ENCODE results near the gene TXNDC17. TPM values are rescaled to one million over a fixed set of nuclear protein-coding genes. Genes with fewer than 3 reads are reported as not detected.
"Not testable (repeated sequence)": the region's sequence is repeated elsewhere in the genome, so short reads cannot be mapped to it uniquely, and the experiment has no call there.

TXNDC17 gene
- total RNA-seq, 1 donor from 2014 or later: 59.2 TPM

- not testable (repeated sequence) for DNase-seq (ENCODE audit: low spot score); ATAC-seq
Observed at GRCh38 chr17:6658411-6658810, 17.6 kb downstream of the TXNDC17 start.

- DNase-seq (ENCODE audit: low spot score) (no peak), ATAC-seq (no peak)
Observed at GRCh38 chr17:6660101-6660500, 19.2 kb downstream of the TXNDC17 start.

DNA sequence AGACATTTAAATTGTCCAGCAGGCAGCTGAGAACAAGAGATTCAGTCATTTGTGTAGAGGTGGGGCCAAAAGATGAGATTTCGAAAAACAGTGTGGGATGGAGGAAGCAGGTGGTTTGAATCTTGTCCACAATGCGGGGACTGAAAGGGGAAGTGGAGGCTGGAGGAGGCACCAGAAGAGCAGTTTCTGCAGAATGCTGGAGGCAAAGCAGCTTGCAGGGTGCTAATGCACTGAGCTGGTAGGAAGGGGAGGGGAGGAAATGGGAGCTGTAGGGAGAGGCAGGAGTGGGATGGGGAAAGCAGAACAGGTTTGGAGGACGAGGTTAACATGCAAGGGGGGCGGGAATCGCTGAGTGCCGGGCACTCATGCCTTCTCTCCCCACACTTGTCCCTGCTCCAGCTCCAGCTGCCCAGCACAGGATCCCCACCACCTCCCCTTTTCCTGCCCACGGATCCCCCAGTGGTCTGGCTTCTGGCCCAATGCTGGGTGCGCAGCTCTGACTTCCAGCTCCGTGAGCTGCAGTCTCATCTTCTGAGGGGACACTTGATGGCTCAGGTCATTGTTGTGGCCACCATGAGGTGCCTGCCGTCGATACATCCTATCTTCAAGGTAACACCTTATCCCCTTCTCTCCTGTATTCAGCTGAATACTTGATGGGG is 20.1 kb downstream of the TXNDC17 start:
- DNase-seq (ENCODE audit: low spot score) (no peak), ATAC-seq (peak; percentile 8)

GRCh38 chr17:6661464-6661848 is 20.6 kb downstream of the TXNDC17 start:
- no peak for DNase-seq (ENCODE audit: low spot score)
- ATAC-seq: no peak

DNA sequence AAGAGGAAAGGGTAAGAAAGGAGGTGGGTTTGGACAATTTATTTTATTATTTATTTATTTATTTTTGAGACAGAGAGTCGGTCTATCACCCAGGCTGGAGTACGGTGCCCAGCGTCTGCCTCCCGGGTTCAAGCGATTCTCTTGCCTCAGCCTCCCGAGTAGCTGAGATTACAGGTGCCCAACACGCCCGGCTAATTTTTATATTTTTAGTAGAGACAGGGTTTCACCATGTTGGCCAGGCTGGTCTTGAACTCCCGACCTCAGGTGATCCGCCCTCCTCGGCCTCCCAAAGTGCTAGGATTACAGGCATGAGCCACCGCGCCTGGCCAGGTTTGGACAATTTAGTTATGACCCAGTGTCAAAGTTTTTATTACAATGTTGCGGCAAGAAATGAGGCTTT is 22.3 kb downstream of the TXNDC17 start:
- not testable (repeated sequence) for DNase-seq (ENCODE audit: low spot score); ATAC-seq

DNA sequence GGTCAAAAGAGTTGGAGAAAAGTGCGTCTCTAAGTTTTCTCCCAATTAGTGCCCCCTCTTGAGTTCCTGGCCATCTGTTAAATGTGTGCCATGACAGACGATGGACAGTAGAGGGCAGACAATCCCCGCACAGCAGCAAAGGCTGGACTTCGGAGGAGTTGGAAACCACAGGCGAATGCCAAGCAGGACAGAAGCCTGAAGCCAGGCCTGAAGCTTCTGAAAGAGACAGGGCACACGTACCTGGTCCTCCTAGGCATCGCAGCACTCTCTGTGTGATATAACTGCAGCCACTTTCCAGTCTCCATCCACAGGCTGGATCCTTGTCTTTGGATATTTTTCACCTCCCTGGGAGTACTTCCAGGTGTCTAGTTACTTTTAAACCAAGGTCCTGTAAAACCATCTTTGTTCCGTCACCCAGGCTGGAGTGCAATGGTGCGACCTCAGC is 25.2 kb downstream of the TXNDC17 start:
- peak; percentile 82 for DNase-seq (ENCODE audit: low spot score)
- peak; percentile 99 for ATAC-seq

DNA sequence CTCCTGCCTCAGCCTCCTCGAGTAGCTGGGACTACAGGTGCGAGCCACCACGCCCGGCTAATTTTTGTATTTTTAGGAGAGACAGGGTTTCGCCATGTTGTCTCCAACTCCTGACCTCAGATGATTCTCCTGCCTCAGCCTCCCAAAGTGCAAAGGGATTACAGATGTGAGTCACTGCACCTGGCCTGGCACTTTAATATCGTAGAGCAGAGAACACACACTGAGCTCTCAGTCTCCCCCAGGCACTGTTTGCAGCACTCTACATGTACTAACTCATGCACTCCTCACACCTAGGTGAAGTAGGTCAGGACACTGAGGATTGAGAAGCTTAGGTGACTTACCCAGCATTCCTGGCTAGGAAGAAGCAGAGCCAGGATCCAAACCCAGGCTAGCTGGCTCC is 25.7 kb downstream of the TXNDC17 start:
- ATAC-seq (no peak), DNase-seq (ENCODE audit: low spot score) (no peak)

DNA sequence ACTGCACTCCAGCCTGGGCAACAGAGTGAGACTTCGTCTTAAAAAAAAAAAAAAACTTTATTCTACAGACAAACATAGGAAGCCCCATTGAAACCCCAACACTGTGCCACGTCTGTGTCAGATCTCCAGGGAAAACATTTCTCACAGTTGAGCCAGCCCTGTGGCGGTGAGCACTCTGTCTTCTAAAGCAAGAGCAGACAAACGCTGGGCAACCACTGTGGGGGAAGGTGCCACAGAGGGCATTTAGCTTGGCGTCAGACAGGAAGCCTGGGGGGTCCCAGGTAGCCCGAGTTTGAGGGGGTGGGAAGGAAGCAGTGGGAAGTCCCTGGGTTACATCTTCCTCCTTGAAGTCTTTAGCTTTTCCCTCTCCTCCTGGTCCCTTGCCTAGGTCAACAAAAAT is 26.7 kb downstream of the TXNDC17 start:
- ATAC-seq: no peak
- no peak for DNase-seq (ENCODE audit: low spot score)

- DNase-seq (ENCODE audit: low spot score) (no peak), ATAC-seq (no peak)
Observed at GRCh38 chr17:6668219-6668618, 27.4 kb downstream of the TXNDC17 start.

DNA sequence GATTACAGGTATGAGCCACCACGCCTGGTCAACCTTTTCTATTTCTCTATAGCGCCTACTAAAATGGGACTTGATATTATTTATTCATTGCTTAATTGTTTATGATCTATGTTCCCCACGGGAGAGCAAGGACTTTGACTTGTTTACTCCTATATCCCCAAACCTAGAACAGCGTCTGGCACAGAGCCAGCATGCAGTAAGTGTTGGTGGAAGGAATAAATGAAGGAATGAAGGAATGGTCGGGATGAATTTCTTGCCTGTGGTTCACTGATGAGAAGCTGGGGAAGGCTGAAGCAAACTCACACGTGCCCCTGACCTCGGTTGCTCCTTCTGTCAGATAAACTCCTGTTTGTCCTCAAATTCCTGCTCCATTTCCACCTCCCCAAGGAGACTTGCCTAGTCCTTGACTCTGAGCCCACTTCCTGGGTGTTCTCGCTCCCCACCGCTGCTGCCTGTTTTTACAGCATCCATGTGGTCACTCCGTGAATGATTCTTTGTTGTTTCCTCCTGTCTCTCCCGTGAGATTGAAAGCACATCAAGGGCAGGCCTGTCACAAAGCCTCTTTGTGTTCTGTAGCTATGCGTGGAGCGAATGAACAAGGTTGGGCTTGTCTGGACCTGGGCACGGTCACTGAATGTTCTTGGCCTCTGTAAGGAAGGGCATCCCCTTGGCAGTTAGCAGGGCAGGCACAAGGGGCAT is 28.0 kb downstream of the TXNDC17 start:
- ATAC-seq (no peak), DNase-seq (ENCODE audit: low spot score) (no peak)

GRCh38 chr17:6669479-6670212 is 28.8 kb downstream of the TXNDC17 start:
- ATAC-seq (no peak), DNase-seq (ENCODE audit: low spot score) (no peak)

DNA sequence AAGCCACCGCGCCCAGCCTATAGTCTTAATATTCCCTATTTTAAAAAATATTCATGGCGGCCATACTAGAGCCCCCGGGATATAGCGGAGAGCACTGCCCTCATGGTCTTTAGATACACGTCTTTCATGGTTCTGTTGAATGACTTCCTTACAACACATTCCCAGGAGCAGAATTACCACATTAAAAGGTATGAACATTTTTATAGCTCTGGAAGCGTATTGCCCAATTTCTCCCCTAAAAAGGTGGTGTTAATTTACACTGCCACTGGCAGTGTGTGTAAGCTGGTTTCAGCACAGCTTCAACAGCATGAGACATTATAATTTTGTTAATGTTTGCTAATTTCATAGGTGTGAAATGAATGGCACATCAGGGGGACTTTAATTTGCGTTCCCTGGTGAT is 29.7 kb downstream of the TXNDC17 start:
- DNase-seq (ENCODE audit: low spot score): no peak
- no peak for ATAC-seq

DNA sequence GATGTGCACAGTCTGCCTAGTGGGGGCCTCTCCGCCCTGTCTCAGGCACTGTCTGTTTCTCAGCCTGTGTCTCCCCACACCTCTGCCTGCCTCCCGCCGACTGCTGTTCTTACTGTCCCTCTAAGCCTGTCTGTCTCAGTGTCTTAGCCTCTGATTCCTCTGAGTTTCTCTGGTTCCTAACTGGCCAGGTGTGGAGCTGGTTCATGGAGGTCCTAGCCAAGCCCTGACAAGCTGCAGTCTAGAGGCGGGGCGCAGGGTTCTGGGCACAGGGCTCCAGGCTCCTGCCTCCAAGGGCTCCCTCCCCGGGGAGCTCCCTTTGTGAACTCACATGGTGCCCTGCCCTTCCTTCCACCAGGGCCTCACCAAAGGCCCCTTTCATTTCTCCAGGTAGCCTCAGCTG is 30.1 kb downstream of the TXNDC17 start:
- no peak for DNase-seq (ENCODE audit: low spot score)
- ATAC-seq: no peak

GRCh38 chr17:6671431-6671830 is 30.6 kb downstream of the TXNDC17 start:
- DNase-seq (ENCODE audit: low spot score) (no peak), ATAC-seq (no peak)

- ATAC-seq: no peak
- no peak for DNase-seq (ENCODE audit: low spot score)
Observed at GRCh38 chr17:6674586-6674985, 33.7 kb downstream of the TXNDC17 start.

DNA sequence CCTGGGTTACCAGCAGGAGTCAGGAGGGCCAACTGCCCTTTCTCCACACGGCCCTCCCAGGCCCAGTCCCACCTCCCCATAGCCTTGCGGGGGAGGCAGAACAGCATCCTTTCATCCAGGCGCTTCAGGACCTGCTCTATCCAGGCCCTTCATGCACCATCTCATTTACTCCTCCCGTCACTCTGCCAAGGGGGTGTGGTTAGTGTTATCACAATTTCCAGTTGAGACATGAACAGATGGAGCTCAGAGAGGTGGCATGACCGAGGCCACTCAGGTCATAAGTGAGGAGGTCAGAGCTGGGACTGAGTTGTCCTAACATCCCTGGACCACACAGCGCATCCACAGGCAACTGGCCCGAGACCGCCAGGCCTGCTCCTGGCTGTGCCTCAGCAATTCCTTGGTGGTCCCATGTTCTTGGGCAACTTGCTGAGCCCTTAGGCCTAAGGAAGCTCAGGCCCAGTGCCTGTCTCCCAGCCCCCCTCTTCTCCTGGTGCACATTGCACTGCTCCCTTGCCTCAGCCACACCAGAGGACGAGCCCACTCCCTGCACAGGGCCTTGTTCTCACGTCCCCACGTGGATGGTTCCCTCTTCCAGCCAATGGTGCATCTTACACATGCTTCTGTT is 34.5 kb downstream of the TXNDC17 start:
- no peak for DNase-seq (ENCODE audit: low spot score)
- no peak for ATAC-seq

DNA sequence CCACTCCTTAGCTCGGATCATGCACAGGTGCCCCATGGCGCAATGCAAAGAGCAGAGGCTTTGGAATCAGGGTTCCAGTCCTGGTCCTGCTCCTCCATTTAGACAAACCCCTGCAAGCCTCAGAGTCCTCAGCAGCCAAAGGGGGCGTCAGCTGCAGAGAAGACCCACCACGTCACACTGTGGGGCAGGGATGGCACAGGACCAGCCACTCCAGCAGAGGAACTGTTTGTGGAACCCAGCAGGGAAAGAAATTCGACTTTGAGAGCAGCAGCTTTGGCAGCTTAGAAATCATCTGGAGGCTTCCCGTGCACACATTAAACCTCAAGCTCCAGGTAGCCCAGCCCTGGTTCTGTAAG is 35.9 kb downstream of the TXNDC17 start:
- peak; percentile 5 for ATAC-seq
- DNase-seq (ENCODE audit: low spot score): no peak

- peak; percentile 89 for ATAC-seq
- no peak for DNase-seq (ENCODE audit: low spot score)
Observed at GRCh38 chr17:6677158-6677831, 36.4 kb downstream of the TXNDC17 start.

DNA sequence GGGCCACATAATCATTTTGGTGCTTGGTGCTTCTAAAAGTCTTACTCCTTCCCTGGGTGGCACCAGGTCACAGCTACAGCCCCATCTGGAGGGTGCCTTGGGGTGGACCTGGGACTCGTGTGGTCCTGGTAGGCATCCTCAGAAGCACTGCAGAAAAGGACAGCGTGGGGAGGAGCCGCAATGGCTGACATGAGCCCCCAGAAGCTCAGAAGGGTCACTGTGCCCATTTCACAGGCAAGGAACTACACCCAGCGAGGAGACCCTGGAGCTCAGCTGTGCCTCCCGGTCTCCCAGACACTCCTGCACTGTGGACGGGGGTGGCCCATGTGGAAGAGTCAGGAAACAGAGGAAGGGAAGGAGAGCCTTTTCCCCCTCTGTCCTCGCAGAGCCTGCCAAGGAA is 37.1 kb downstream of the TXNDC17 start:
- no peak for ATAC-seq
- no peak for DNase-seq (ENCODE audit: low spot score)

- no peak for DNase-seq (ENCODE audit: low spot score)
- ATAC-seq: no peak
Observed at GRCh38 chr17:6679241-6679640, 38.4 kb downstream of the TXNDC17 start.

- ATAC-seq (no peak), DNase-seq (ENCODE audit: low spot score) (no peak)
Observed at GRCh38 chr17:6681176-6681575, 40.3 kb downstream of the TXNDC17 start.
